C4-2B (cell line): Measurements from ENCODE around the gene DTX1.

ENCODE experiments used
- CTCF ChIP-seq: fragments of 450-650 bp; conservative IDR thresholded peaks from 2 replicates; pipeline ENCODE4 v1.5.1; 2017; ENCODE audit warnings: mild to moderate bottlenecking
- ZFX ChIP-seq: fragments of 450-650 bp; IDR thresholded peaks from 2 replicates; pipeline ENCODE4 v1.6.1; 2017

GRCh38 chr12:113043240-113043639, 13.3 kb upstream of the DTX1 start:
- TF ChIP-seq CTCF (no peak), ZFX (no peak)
